Measurements from ENCODE around the gene TNS3.

The TNS3 gene

DNA sequence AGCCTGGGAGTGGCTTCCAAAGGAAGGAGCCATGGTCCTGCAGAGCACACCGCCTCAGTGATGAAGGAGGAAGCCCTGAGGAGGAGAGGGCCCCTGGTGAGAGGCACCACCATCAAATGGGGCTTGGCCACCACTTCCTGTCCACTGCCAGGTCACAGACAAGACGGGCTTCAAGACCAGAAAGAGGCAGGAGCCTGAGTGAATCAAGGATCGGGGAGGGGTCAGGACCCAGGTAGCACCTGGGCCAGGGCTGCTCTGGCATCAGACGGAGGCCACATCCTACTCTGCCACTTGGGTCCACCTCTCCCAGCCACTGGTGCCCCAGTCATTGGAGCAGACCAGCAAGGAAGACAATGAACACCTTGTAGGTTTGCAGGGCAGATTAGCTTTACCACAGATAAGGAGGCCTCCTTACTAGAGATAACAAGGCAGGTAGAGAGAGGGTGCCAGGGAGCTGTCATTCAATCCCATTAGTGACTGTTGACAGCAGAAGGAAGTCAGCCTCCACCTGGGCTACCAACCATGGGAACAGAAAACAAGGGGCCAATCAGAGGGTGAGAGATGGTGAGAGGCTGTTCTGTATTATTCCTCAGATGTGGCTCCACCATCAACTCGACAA lies 143.4 kb downstream of the TNS3 start:
- ChIA-PET CTCF (interaction anchor here (1.3 to 2.1 kb wide), 3 partner anchors 10 to 381 kb away, joined by 3 to 5 read pairs (median 4); no protein-coding TSS in a partner anchor), POLR2A (no interaction called here)
- no peak for DNase-seq (ENCODE audit: extremely low spot score)
- TF ChIP-seq, protein P1, sequence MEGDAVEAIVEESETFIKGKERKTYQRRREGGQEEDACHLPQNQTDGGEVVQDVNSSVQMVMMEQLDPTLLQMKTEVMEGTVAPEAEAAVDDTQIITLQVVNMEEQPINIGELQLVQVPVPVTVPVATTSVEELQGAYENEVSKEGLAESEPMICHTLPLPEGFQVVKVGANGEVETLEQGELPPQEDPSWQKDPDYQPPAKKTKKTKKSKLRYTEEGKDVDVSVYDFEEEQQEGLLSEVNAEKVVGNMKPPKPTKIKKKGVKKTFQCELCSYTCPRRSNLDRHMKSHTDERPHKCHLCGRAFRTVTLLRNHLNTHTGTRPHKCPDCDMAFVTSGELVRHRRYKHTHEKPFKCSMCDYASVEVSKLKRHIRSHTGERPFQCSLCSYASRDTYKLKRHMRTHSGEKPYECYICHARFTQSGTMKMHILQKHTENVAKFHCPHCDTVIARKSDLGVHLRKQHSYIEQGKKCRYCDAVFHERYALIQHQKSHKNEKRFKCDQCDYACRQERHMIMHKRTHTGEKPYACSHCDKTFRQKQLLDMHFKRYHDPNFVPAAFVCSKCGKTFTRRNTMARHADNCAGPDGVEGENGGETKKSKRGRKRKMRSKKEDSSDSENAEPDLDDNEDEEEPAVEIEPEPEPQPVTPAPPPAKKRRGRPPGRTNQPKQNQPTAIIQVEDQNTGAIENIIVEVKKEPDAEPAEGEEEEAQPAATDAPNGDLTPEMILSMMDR (IDR thresholded peaks at IDR 0.05; ENCODE audit: control extremely low read depth, extremely low read depth, low read depth, missing control alignments), result no peak

DNA sequence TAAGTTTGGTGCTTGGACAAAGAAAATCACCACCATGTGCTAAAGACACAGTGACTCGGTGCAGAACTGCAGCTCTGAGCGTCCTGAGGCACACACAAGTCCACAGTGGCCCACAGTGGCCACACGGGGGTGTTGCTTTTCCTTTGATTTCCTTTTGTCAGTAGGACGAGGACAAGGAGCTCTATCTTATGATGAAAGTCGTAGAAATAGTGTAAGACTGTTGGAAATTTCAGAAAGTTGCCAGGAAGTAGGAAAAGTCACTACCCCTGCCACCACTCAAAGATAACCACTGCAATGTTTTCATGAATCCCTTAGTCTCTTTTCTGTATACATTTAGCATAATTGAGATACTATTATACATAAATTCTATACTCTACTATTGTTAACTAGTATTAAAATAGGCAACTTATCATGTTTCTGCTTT lies 146.0 kb downstream of the TNS3 start:
- POLR2A ChIA-PET, result no interaction called here
- CTCF ChIA-PET, result interaction anchor here (1.1 kb wide), 1 partner anchor 383 kb away, joined by 4 read pairs; no protein-coding TSS in a partner anchor

DNA sequence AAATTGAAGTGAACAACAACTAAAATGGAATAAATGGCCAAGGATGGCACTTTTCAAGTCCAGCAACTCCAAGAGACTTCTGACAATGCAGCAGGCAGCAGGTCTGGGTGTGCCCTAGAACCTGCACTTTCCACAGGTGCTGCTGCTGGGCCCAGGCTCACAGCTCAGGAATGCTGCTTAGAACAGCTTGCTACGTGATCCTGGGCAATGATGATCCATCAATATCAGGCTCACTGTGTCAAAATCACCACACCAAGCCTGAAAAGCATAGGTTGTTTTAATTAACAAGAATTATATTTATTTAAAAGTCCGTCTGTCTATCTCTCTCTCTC lies 148.4 kb downstream of the TNS3 start:
- TF ChIP-seq, protein P1 (IDR thresholded peaks at IDR 0.05; ENCODE audit: control extremely low read depth, extremely low read depth, low read depth, missing control alignments), result no peak
- CTCF ChIA-PET, result interaction anchor here (0.7 to 0.9 kb wide), 2 partner anchors 12 to 67 kb away, joined by 3 to 4 read pairs; no protein-coding TSS in a partner anchor
- no peak for DNase-seq (ENCODE audit: extremely low spot score)
- POLR2A ChIA-PET, result no interaction called here

More for the DNA sequence above, 146.0 kb downstream of the TNS3 start:
- TF ChIP-seq, protein P1 (IDR thresholded peaks at IDR 0.05; ENCODE audit: control extremely low read depth, extremely low read depth, low read depth, missing control alignments), result peak; percentile 29
- DNase-seq (ENCODE audit: extremely low spot score), result no peak

- no peak for DNase-seq (ENCODE audit: extremely low spot score)
- CTCF ChIA-PET, result interaction anchor here (0.7 to 0.9 kb wide), 2 partner anchors 12 kb away, joined by 3 to 4 read pairs; no protein-coding TSS in a partner anchor
- POLR2A ChIA-PET, result no interaction called here
- TF ChIP-seq, protein P1 (IDR thresholded peaks at IDR 0.05; ENCODE audit: control extremely low read depth, extremely low read depth, low read depth, missing control alignments), result no peak
Observed at GRCh38 chr7:47432671-47433563, 149.0 kb downstream of the TNS3 start.

GRCh38 chr7:47430422-47430821 lies 151.5 kb downstream of the TNS3 start:
- TF ChIP-seq, protein P1 (IDR thresholded peaks at IDR 0.05; ENCODE audit: control extremely low read depth, extremely low read depth, low read depth, missing control alignments), result no peak
- ChIA-PET POLR2A (no interaction called here), CTCF (no interaction called here)
- DNase-seq (ENCODE audit: extremely low spot score), result no peak

DNA sequence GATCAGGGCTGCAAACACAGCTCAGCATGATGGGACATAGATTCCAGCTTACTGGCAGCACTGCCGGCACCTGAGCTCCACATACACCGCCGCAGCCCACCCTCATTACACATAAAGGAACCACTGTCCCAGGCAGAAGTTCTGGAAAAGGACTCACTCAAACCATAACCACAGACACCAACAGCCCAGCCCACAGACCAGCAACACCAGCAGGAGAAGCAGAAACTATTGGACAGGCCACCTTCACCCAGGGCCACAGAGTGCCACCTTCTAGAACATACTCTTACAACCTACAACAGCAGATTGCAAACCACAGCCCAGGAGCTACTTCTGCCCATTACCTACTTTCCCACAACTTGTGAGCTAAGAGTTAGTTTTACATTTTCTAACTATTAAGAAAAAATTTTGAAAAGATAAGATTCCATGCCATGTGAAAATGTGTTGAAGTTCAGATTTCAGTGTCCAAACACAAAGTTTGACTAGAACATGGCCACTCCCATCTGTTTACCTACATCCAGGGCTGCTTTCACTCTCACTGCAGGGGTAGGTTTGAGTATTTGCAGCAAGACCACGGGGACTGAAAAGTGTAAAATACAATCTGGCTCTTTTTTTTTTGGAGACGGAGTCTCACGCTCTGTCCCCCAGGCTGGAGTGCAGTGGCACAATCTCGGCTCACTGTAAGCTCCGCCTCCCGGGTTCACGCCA lies 153.0 kb downstream of the TNS3 start:
- TF ChIP-seq, protein P1 (IDR thresholded peaks at IDR 0.05; ENCODE audit: control extremely low read depth, extremely low read depth, low read depth, missing control alignments), result no peak
- POLR2A ChIA-PET, result no interaction called here
- CTCF ChIA-PET, result interaction anchor here (0.8 to 2.5 kb wide), 5 partner anchors 10 to 373 kb away, joined by 3 to 5 read pairs (median 4); no protein-coding TSS in a partner anchor
- DNase-seq (ENCODE audit: extremely low spot score), result no peak

Measured in GM10248 (cell line).